Activated T-helper 2 cell treated with anti-CD3 and anti-CD28 coated beads, Interferon-gamma antibody, Interleukin-2, Interleukin-4, amounts not matched to agents 10 μg/mL and 5 μg/mL and 100 μg/mL, durations not matched to agents 14 hours and 24 hours and 36 hours (primary cell): ENCODE results near the gene PPP1R37. TPM values are rescaled to one million over a fixed set of nuclear protein-coding genes. Genes with fewer than 3 reads are reported as not detected.
"Not testable (repeated sequence)": the region's sequence is repeated elsewhere in the genome, so short reads cannot be mapped to it uniquely, and the experiment has no call there.

Source experiments
- DNase-seq: peaks from one replicate; pipeline ENCODE4 v3.0.0; 2021; ENCODE audit warnings: low spot score
- H3K27ac Mint-ChIP-seq: one replicate; pipeline ENCODE4 v1.8.0; 2021; ENCODE audit warnings: mixed read lengths
- H3K27me3 Mint-ChIP-seq: one replicate; pipeline ENCODE4 v1.8.0; 2021; ENCODE audit warnings: low read depth, mixed read lengths
- H3K36me3 Mint-ChIP-seq: one replicate; pipeline ENCODE4 v1.8.0; 2021; ENCODE audit warnings: low read depth, mixed read lengths
- H3K4me1 Mint-ChIP-seq: one replicate; pipeline ENCODE4 v1.8.0; 2021; ENCODE audit warnings: low read depth, mixed read lengths
- H3K4me3 Mint-ChIP-seq: one replicate; pipeline ENCODE4 v1.8.0; 2021; ENCODE audit warnings: low read depth, mild to moderate bottlenecking, moderate library complexity, mixed read lengths
- H3K9me3 Mint-ChIP-seq: one replicate; pipeline ENCODE4 v1.8.0; 2021; ENCODE audit warnings: mixed read lengths
- intact Hi-C: fragments of 100-400 bp; cut with micrococcal nuclease; formaldehyde crosslinking; loops from one replicate; pipeline ENCODE4 v1.15.1; 2023
- total RNA-seq: library from RNA; stranded (reverse); gene quantifications from 2 replicates; pipeline ENCODE4 v1.2.3, GENCODE V29; 2022

PPP1R37 gene
- total RNA-seq, 1 donor from 2014 or later: 15.7 TPM

- DNase-seq: no peak
- H3K27me3 Mint-ChIP-seq: no peaks in the 10 kb centered on the region
- no peaks in the 10 kb centered on the region for H3K9me3 Mint-ChIP-seq
- H3K4me3 Mint-ChIP-seq: no peak overlapping the region
- H3K4me1 Mint-ChIP-seq: peaks cover 23% of the 10 kb centered on the region
- H3K27ac Mint-ChIP-seq: no peak overlapping the region
- no peaks in the 10 kb centered on the region for H3K36me3 Mint-ChIP-seq
- intact Hi-C loops: no loop called here
These were observed 8.8 kb downstream of the PPP1R37 start for GRCh38 chr19:45101806-45102205.

- peaks cover 19% of the 10 kb centered on the region for H3K4me1 Mint-ChIP-seq
These were observed 9.5 kb downstream of the PPP1R37 start for GRCh38 chr19:45102481-45102880.

DNA sequence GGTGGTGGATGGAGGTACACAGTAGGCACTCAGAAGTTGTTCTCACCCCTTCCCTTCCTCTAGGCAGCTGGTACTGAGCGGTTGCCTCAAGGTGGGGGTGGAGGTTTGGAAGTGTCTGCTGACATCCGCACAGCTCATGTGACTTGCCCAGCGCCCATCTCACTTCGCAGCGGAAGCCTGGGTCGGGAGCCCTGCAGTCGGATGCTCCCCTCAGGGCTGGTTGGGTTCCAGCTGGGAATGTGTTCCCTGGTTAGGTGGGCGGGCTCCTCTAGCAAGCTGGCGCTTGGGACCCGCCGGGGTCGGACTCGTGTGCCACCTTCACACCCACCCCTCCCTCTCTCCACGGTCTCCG, 10.2 kb downstream of the PPP1R37 start:
- no peak for DNase-seq
- H3K4me1 Mint-ChIP-seq: peaks cover 19% of the 10 kb centered on the region
- no peaks in the 10 kb centered on the region for H3K36me3 Mint-ChIP-seq
- no peak overlapping the region for H3K27ac Mint-ChIP-seq
- no peaks in the 10 kb centered on the region for H3K9me3 Mint-ChIP-seq
- intact Hi-C loops: no loop called here
- no peak overlapping the region for H3K4me3 Mint-ChIP-seq
- no peaks in the 10 kb centered on the region for H3K27me3 Mint-ChIP-seq

More at GRCh38 chr19:45102481-45102880, 9.5 kb downstream of the PPP1R37 start:
- Mint-ChIP-seq H3K9me3 (no peaks in the 10 kb centered on the region), H3K36me3 (no peaks in the 10 kb centered on the region), H3K4me3 (no peak overlapping the region), H3K27me3 (no peaks in the 10 kb centered on the region), H3K27ac (no peak overlapping the region)
- intact Hi-C loops: no loop called here
- no peak for DNase-seq

GRCh38 chr19:45103508-45104319, 10.7 kb downstream of the PPP1R37 start:
- Mint-ChIP-seq H3K4me1 (peaks cover 19% of the 10 kb centered on the region), H3K27me3 (no peaks in the 10 kb centered on the region), H3K27ac (no peak overlapping the region), H3K4me3 (no peak overlapping the region), H3K9me3 (no peaks in the 10 kb centered on the region), H3K36me3 (no peaks in the 10 kb centered on the region)
- intact Hi-C loops: no loop called here
- no peak for DNase-seq

GRCh38 chr19:45104658-45105349, 11.8 kb downstream of the PPP1R37 start:
- H3K9me3 Mint-ChIP-seq: no peaks in the 10 kb centered on the region
- peak overlapping the region; percentile 42 for H3K27ac Mint-ChIP-seq
- H3K4me1 Mint-ChIP-seq: peaks cover 15% of the 10 kb centered on the region
- intact Hi-C loops: no loop called here
- H3K27me3 Mint-ChIP-seq: no peaks in the 10 kb centered on the region
- DNase-seq: no peak
- no peaks in the 10 kb centered on the region for H3K36me3 Mint-ChIP-seq
- no peak overlapping the region for H3K4me3 Mint-ChIP-seq

DNA sequence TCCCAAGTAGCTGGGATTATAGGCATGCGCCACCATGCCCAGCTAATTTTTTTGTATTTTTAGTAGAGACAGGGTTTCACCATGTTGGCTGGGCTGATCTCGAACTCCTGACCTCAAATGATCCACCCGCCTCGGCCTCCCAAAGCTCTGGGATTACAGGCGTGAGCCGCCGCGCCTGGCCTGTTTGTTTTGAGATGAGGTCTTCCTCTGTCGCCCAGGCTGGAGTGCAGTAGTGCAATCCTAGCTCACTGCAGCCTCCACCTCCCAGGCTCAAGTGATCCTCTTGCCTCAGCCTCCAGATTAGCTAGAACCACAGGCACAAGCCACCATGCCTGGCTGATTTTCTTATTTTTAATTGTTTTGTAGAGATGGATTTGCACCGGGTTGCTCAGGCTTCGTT, 13.4 kb downstream of the PPP1R37 start:
- H3K9me3 Mint-ChIP-seq, H3K36me3 Mint-ChIP-seq, H3K4me3 Mint-ChIP-seq, H3K27ac Mint-ChIP-seq, intact Hi-C loops, H3K27me3 Mint-ChIP-seq, DNase-seq: not testable (repeated sequence)
- H3K4me1 Mint-ChIP-seq: peaks cover 21% of the 10 kb centered on the region

DNA sequence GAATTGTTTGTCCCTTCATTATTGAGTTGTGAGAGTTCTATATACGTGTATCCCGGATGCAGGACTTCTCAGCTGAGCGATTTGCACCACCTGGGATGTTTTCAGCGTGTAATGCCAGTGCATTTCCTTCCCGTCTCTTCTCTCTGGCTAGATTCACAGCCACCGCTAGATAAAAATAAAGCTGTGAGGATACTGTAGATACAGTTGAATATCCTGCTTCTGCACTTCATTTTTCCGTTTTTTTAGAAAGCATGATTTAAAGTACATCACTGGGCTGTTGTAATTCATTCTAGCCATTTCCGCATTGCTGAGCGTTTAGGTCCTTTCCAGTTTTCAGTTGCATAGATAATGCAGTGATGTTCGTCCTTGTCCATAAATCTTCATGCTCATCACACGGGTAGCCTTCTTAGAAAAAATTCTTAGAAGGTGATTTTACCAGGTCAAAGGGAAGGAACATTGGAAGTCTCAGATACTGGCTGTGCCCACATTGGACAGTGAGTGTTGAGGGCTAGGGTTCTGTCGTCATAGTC, 14.7 kb downstream of the PPP1R37 start:
- no peaks in the 10 kb centered on the region for H3K9me3 Mint-ChIP-seq
- no peak overlapping the region for H3K4me3 Mint-ChIP-seq
- no peak for DNase-seq
- peaks cover 23% of the 10 kb centered on the region for H3K4me1 Mint-ChIP-seq
- no peaks in the 10 kb centered on the region for H3K27me3 Mint-ChIP-seq
- intact Hi-C loops: no loop called here
- no peak overlapping the region for H3K27ac Mint-ChIP-seq
- no peaks in the 10 kb centered on the region for H3K36me3 Mint-ChIP-seq

DNA sequence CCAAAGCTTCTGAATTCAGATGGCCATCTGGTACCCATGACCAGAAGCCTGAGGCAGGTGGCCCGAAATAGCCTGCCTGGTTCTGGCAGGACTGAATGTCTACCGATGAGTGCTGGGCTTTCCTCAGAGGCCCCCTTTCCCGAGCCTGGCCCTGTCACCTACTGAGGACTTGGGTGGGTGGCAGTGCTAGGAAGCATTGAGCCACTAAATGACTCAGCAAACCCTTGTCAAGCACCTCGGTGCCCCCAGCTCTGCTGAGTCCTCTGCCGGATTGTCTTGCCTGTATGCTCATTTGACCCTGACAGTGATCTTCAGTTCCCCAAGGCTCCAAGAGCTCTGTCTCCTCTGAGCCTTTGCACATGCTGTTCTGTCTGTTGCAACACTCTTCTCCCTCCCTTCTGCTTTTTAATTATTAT, 17.9 kb downstream of the PPP1R37 start:
- Mint-ChIP-seq H3K4me3 (no peak overlapping the region), H3K27me3 (no peaks in the 10 kb centered on the region), H3K4me1 (peaks cover 15% of the 10 kb centered on the region), H3K9me3 (no peaks in the 10 kb centered on the region), H3K27ac (no peak overlapping the region), H3K36me3 (no peaks in the 10 kb centered on the region)
- DNase-seq: no peak
- intact Hi-C loops: no loop called here

- H3K4me3 Mint-ChIP-seq: no peak overlapping the region
- peaks cover 27% of the 10 kb centered on the region for H3K4me1 Mint-ChIP-seq
These were observed 19.3 kb downstream of the PPP1R37 start for GRCh38 chr19:45112111-45112827.

DNA sequence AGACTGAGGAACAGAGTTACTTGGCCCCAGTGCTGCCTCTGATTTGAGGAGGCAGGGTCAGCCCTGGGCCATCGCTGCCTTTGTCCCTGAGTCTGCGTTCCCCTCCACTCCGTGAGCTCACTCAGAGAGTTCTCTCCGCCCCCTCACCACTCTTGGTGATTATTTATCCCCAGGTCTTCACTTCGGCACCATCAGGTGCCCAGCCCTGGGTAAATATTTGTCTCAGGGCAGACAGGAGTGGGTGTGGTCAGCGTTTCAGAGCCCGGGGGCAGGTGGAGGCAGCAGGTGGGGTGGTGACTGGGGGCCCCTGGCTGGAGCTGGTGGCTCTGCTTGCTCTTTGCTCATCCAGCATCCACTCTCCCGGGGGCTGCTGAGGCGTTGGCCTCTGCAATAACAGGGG, 20.6 kb downstream of the PPP1R37 start:
- H3K27me3 Mint-ChIP-seq: no peaks in the 10 kb centered on the region
- DNase-seq: no peak
- H3K4me1 Mint-ChIP-seq: peaks cover 40% of the 10 kb centered on the region
- intact Hi-C loops: no loop called here
- no peak overlapping the region for H3K4me3 Mint-ChIP-seq
- H3K36me3 Mint-ChIP-seq: no peaks in the 10 kb centered on the region
- no peak overlapping the region for H3K27ac Mint-ChIP-seq
- no peaks in the 10 kb centered on the region for H3K9me3 Mint-ChIP-seq

More at GRCh38 chr19:45112111-45112827, 19.3 kb downstream of the PPP1R37 start:
- no peaks in the 10 kb centered on the region for H3K9me3 Mint-ChIP-seq
- no peaks in the 10 kb centered on the region for H3K27me3 Mint-ChIP-seq
- no peaks in the 10 kb centered on the region for H3K36me3 Mint-ChIP-seq
- intact Hi-C loops: no loop called here
- H3K27ac Mint-ChIP-seq: no peak overlapping the region
- DNase-seq: no peak

DNA sequence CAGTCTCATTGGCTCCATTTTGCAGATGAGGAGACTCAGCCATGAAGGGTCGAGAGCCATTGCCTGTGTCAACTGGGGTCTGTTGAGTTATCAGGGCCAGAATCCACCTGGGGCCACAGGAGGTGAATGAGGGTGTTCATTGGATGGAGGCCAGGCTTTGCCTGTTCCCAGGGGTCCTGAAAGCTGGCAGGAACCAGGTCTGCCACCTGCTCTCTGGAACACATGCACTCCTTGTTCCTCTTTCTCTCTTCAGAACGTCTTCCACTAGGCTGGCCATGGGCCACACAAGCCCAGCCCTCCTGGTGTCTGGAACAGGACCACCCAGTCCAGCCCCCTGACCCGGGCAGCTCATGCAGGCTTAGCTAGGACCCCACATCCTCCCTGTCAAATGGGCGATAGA, 21.1 kb downstream of the PPP1R37 start:
- no peaks in the 10 kb centered on the region for H3K36me3 Mint-ChIP-seq
- H3K4me3 Mint-ChIP-seq: no peak overlapping the region
- H3K27me3 Mint-ChIP-seq: no peaks in the 10 kb centered on the region
- H3K4me1 Mint-ChIP-seq: peaks cover 44% of the 10 kb centered on the region
- no peak overlapping the region for H3K27ac Mint-ChIP-seq
- intact Hi-C loops: no loop called here
- DNase-seq: no peak
- H3K9me3 Mint-ChIP-seq: no peaks in the 10 kb centered on the region

- H3K36me3 Mint-ChIP-seq: no peaks in the 10 kb centered on the region
- H3K4me1 Mint-ChIP-seq: peaks cover 43% of the 10 kb centered on the region
- no peaks in the 10 kb centered on the region for H3K27me3 Mint-ChIP-seq
- H3K4me3 Mint-ChIP-seq: no peak overlapping the region
- H3K9me3 Mint-ChIP-seq: no peaks in the 10 kb centered on the region
- no peak for DNase-seq
- intact Hi-C loops: loop anchor here (5.0 kb wide), 1 partner anchor 39 kb away; the partner anchor contains the start of genes GEMIN7 and ZNF296
- peak overlapping the region; percentile 7 for H3K27ac Mint-ChIP-seq
These were observed 23.0 kb downstream of the PPP1R37 start for GRCh38 chr19:45115809-45116615.
